Embryonic facial prominence (tissue), 1 donor: ENCODE data around the gene TRIM16.
"Not testable (repeated sequence)": the region's sequence is repeated elsewhere in the genome, so short reads cannot be mapped to it uniquely, and the experiment has no call there.

Experiments used
- DNase-seq: peaks from one replicate; pipeline ENCODE4 v3.0.0-alpha.2; 2016; ENCODE audit errors: extremely low spot score

The TRIM16 gene

GRCh38 chr17:15616828-15617227, 67.3 kb downstream of the TRIM16 start:
- DNase-seq, result not testable (repeated sequence)

- not testable (repeated sequence) for DNase-seq
Measured at GRCh38 chr17:15615850-15616249, 68.3 kb downstream of the TRIM16 start.

GRCh38 chr17:15613111-15613510, 71.0 kb downstream of the TRIM16 start:
- not testable (repeated sequence) for DNase-seq

- DNase-seq, result not testable (repeated sequence)
Measured at GRCh38 chr17:15592960-15593359, 91.2 kb downstream of the TRIM16 start.

- not testable (repeated sequence) for DNase-seq
Measured at GRCh38 chr17:15591986-15592385, 92.1 kb downstream of the TRIM16 start.

- DNase-seq, result not testable (repeated sequence)
Measured at GRCh38 chr17:15590844-15591243, 93.3 kb downstream of the TRIM16 start.

- DNase-seq, result not testable (repeated sequence)
Measured at GRCh38 chr17:15589544-15590536, 94.3 kb downstream of the TRIM16 start.

GRCh38 chr17:15588017-15588416, 96.1 kb downstream of the TRIM16 start:
- DNase-seq, result not testable (repeated sequence)

- not testable (repeated sequence) for DNase-seq
Measured at GRCh38 chr17:15583313-15583712, 100.8 kb downstream of the TRIM16 start.

GRCh38 chr17:15581462-15581861, 102.6 kb downstream of the TRIM16 start:
- not testable (repeated sequence) for DNase-seq
